Choroid plexus epithelial cell (primary cell): ENCODE data around the gene C9orf78.

Source experiments
- DNase-seq: peaks from one replicate; pipeline ENCODE4 v3.0.0-alpha.2; 2010; ENCODE audit warnings: low read depth
- H3K4me3 ChIP-seq: 2 replicates; pipeline ENCODE4 v1.5.1; 2011; ENCODE audit warnings: low read depth, mild to moderate bottlenecking, control low read depth, low read length, moderate library complexity
- TF ChIP-seq, protein P1 (sequence below): conservative IDR thresholded peaks from 2 replicates; pipeline ENCODE4 v1.5.1; 2011; ENCODE audit warnings: low read depth, mild to moderate bottlenecking, control low read depth, inconsistent platforms, low read length, moderate library complexity

C9orf78 gene

DNA sequence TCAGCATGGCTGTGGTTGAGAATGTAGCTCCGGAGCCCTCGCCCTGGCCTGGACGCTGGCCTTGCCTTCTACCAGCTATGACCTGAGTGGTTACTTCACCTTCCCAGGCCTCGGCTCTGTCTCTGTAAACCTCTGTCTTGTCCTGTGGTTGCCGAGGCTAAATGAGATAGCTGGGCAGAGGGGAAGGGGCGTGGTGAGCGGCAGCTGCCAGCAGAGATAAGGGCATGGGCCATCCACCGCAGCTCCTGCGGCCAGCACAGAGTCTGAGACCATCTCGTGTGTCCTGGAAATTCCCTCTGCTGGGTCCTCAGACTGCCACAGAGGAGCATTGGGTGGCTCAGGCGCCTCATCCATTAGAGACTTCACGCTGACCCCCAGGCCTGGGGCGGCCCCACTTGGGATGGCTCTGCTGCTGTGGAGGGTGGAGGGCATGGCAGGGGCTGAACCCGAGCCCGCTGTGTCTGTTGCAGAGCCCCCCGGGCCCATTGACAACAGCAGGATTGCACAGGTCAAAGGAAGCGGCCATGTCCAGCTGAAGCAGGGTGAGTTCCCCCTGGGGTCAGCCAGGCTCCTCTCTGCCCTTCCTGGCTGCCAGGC lies 44.1 kb upstream of the C9orf78 start:
- no peak for DNase-seq
- no peak overlapping the region for H3K4me3 ChIP-seq
- TF ChIP-seq, protein P1, sequence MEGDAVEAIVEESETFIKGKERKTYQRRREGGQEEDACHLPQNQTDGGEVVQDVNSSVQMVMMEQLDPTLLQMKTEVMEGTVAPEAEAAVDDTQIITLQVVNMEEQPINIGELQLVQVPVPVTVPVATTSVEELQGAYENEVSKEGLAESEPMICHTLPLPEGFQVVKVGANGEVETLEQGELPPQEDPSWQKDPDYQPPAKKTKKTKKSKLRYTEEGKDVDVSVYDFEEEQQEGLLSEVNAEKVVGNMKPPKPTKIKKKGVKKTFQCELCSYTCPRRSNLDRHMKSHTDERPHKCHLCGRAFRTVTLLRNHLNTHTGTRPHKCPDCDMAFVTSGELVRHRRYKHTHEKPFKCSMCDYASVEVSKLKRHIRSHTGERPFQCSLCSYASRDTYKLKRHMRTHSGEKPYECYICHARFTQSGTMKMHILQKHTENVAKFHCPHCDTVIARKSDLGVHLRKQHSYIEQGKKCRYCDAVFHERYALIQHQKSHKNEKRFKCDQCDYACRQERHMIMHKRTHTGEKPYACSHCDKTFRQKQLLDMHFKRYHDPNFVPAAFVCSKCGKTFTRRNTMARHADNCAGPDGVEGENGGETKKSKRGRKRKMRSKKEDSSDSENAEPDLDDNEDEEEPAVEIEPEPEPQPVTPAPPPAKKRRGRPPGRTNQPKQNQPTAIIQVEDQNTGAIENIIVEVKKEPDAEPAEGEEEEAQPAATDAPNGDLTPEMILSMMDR = no peak

DNA sequence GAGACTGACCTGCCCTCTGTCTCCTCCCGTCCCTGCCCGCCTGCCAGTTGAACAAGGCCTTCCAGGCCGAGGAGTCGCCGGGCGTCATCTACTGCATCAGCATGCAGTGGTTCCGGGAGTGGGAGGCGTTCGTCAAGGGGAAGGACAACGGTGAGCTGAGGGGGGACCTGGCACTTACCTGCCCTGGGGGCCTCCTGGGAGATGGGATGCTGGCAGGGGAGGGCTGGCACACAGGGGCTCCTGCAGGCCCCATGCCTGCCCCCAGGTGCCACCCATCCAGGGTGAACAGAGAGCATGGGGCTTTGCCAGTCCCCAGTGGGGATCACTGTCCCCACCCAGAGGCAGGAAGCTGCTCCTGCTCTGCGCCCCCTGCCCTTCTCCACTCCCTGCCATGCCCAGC lies 43.2 kb upstream of the C9orf78 start:
- DNase-seq = no peak
- TF ChIP-seq, protein P1 = no peak
- no peak overlapping the region for H3K4me3 ChIP-seq

DNA sequence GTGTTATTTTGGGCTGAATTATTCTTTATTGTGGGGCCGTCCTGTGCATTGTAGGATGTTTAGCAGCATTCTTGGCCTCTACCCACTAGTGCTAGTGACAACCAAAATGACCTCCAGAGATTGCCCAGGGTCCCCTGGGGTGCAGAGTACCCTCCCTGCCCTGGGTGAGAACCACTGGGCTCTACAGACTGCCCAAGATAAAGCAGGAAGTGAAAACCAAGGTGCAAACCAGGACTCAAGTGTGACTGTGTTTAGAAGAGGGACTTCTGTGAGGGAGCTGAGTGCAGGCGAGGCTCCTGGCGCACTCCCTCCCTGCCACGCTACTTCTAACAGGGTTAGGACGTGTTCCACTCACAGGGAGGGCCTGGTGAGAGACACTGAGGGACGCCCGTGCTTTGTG lies 41.7 kb upstream of the C9orf78 start:
- TF ChIP-seq, protein P1 = no peak
- H3K4me3 ChIP-seq = no peak overlapping the region
- DNase-seq = no peak

DNA sequence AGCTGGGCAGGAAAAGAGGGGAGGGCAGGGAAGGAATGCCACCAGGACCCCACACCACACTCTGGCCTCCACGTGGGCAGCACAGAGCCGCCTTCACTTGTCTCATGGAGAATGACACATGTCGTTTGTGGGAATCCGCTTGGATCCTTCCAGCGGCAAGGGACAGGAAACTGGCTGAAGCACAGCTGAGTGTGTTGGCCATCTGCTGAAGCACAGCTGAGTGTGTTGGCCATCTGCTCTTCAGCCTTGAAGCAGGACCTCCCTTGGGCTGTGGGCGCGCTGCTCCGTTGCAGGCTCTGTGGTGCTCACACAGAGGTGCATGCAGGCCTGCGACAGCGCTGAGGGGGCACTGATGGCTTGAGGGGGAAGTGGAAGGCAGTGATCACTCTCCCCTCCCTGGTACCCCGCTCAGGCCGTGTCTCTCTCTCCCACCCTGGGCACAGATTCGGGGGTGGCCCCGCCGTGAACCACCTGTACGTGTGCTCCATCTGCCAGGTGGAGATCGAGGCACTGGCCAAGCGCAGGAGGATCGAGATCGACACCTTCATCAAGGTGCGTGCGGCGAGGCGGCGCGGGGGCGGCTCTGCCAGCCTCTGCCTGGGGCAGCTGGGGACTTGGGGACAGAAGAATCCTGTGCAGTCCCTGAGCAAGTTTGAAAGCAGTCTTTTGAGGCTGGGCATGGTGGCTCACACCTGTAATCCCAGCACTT lies 40.8 kb upstream of the C9orf78 start:
- H3K4me3 ChIP-seq = no peak overlapping the region
- TF ChIP-seq, protein P1 = no peak
- no peak for DNase-seq

DNA sequence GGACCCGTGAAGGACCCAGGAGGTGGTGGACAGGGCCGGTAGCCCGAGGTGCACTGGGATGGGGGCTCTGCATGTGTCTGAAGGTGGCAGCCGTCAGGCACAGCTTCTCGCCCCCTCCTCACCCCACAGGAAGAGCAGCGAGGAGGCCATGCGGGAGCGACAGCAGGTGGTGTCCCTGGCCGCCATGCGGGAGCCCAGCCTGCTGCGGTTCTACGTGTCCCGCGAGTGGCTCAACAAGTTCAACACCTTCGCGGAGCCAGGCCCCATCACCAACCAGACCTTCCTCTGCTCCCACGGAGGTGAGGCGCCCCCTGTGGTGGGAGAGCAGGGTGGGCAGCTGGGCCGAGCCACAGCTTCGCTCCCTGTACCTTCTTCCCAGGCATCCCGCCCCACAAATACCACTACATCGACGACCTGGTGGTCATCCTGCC lies 40.1 kb upstream of the C9orf78 start:
- no peak for DNase-seq
- H3K4me3 ChIP-seq = no peak overlapping the region
- TF ChIP-seq, protein P1 = peak; percentile 23

DNA sequence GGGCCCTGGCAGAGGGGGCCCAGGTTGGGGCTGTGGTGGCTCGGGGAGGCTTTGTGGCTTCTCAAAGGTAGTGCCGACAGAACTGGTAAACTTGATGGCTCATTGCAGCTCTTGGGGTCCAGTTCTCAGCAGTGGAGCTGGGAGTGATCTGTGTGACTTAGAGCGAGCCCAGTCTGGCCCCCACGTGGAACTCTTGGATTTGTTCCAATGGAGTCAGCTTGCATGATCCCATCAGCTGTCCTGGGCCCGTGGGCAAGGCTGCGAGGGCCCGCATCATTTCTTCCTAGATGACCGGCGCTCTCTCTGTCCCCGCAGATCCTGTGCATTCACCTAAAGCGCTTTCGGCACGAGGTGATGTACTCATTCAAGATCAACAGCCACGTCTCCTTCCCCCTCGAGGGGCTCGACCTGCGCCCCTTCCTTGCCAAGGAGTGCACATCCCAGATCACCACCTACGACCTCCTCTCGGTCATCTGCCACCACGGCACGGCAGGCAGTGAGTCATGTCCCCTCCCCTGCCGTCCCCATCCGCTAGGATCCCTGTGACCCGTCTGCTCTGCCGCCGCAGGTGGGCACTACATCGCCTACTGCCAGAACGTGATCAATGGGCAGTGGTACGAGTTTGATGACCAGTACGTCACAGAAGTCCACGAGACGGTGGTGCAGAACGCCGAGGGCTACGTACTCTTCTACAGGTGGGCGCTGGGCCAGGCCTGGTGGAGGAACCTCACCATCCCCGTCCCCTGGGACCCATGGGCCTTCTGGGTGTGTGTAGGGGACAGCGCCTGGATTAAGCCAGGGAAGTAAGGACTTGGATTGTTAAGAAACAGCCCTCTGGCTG lies 39.4 kb upstream of the C9orf78 start:
- no peak for DNase-seq
- H3K4me3 ChIP-seq = no peak overlapping the region
- TF ChIP-seq, protein P1 = no peak
